ENCODE measurements around the gene SH3GL1.

Gene SH3GL1

GRCh38 chr19:4379383-4380253 lies 20.7 kb downstream of the SH3GL1 start:
- Histone ChIP-seq H3K4me3 (ENCODE audit: low read length) (no peak overlapping the region), H3K4me1 (ENCODE audit: control insufficient read depth, insufficient read depth, low read length) (peaks cover 34% of the 10 kb centered on the region), H3K9ac (ENCODE audit: low read length) (no peak overlapping the region), H3K36me3 (ENCODE audit: control insufficient read depth, insufficient read depth, low read length, severe bottlenecking) (peaks cover 14% of the 10 kb centered on the region), H3K27me3 (replicated peaks; ENCODE audit: control insufficient read depth, insufficient read depth, low read length) (no peaks in the 10 kb centered on the region), H3K9me3 (ENCODE audit: control insufficient read depth, low read length) (no peaks in the 10 kb centered on the region)
- DNase-seq (ENCODE audit: low read depth), result peak; percentile 34

- Histone ChIP-seq H3K36me3 (ENCODE audit: control insufficient read depth, insufficient read depth, low read length, severe bottlenecking) (peaks cover 6% of the 10 kb centered on the region), H3K4me1 (ENCODE audit: control insufficient read depth, insufficient read depth, low read length) (peaks cover 40% of the 10 kb centered on the region), H3K9me3 (ENCODE audit: control insufficient read depth, low read length) (no peaks in the 10 kb centered on the region), H3K27me3 (replicated peaks; ENCODE audit: control insufficient read depth, insufficient read depth, low read length) (no peaks in the 10 kb centered on the region), H3K4me3 (ENCODE audit: low read length) (no peak overlapping the region), H3K9ac (ENCODE audit: low read length) (no peak overlapping the region)
- no peak for DNase-seq (ENCODE audit: low read depth)
Observed at GRCh38 chr19:4378886-4379285, 21.5 kb downstream of the SH3GL1 start.

- Histone ChIP-seq H3K36me3 (ENCODE audit: control insufficient read depth, insufficient read depth, low read length, severe bottlenecking) (no peaks in the 10 kb centered on the region), H3K4me1 (ENCODE audit: control insufficient read depth, insufficient read depth, low read length) (peaks cover 57% of the 10 kb centered on the region), H3K9ac (ENCODE audit: low read length) (peak overlapping the region; percentile 86), H3K9me3 (ENCODE audit: control insufficient read depth, low read length) (no peaks in the 10 kb centered on the region), H3K4me3 (ENCODE audit: low read length) (no peak overlapping the region), H3K27me3 (replicated peaks; ENCODE audit: control insufficient read depth, insufficient read depth, low read length) (no peaks in the 10 kb centered on the region)
- DNase-seq (ENCODE audit: low read depth), result no peak
Observed at GRCh38 chr19:4376991-4377781, 23.2 kb downstream of the SH3GL1 start.

- Histone ChIP-seq H3K4me3 (ENCODE audit: low read length) (no peak overlapping the region), H3K9ac (ENCODE audit: low read length) (peak overlapping the region; percentile 86), H3K4me1 (ENCODE audit: control insufficient read depth, insufficient read depth, low read length) (peaks cover 61% of the 10 kb centered on the region), H3K27me3 (replicated peaks; ENCODE audit: control insufficient read depth, insufficient read depth, low read length) (no peaks in the 10 kb centered on the region), H3K9me3 (ENCODE audit: control insufficient read depth, low read length) (no peaks in the 10 kb centered on the region), H3K36me3 (ENCODE audit: control insufficient read depth, insufficient read depth, low read length, severe bottlenecking) (no peaks in the 10 kb centered on the region)
- no peak for DNase-seq (ENCODE audit: low read depth)
Observed at GRCh38 chr19:4376671-4376990, 23.7 kb downstream of the SH3GL1 start.

- Histone ChIP-seq H3K36me3 (ENCODE audit: control insufficient read depth, insufficient read depth, low read length, severe bottlenecking) (no peaks in the 10 kb centered on the region), H3K4me1 (ENCODE audit: control insufficient read depth, insufficient read depth, low read length) (peaks cover 64% of the 10 kb centered on the region), H3K9me3 (ENCODE audit: control insufficient read depth, low read length) (no peaks in the 10 kb centered on the region), H3K9ac (ENCODE audit: low read length) (peak overlapping the region; percentile 86), H3K27me3 (replicated peaks; ENCODE audit: control insufficient read depth, insufficient read depth, low read length) (no peaks in the 10 kb centered on the region), H3K4me3 (ENCODE audit: low read length) (no peak overlapping the region)
- DNase-seq (ENCODE audit: low read depth), result no peak
Observed at GRCh38 chr19:4376028-4376670, 24.2 kb downstream of the SH3GL1 start.

- DNase-seq (ENCODE audit: low read depth), result peak; percentile 74
- H3K36me3 ChIP-seq (ENCODE audit: control insufficient read depth, insufficient read depth, low read length, severe bottlenecking), result peaks cover 3% of the 10 kb centered on the region
- peak overlapping the region; percentile 86 for H3K9ac ChIP-seq (ENCODE audit: low read length)
- H3K27me3 ChIP-seq (replicated peaks; ENCODE audit: control insufficient read depth, insufficient read depth, low read length), result no peaks in the 10 kb centered on the region
- no peaks in the 10 kb centered on the region for H3K9me3 ChIP-seq (ENCODE audit: control insufficient read depth, low read length)
- H3K4me1 ChIP-seq (ENCODE audit: control insufficient read depth, insufficient read depth, low read length), result peaks cover 72% of the 10 kb centered on the region
- peak overlapping the region; percentile 55 for H3K4me3 ChIP-seq (ENCODE audit: low read length)
Observed at GRCh38 chr19:4375164-4376027, 25.0 kb downstream of the SH3GL1 start.

GRCh38 chr19:4374498-4375163 lies 25.7 kb downstream of the SH3GL1 start:
- H3K9me3 ChIP-seq (ENCODE audit: control insufficient read depth, low read length), result no peaks in the 10 kb centered on the region
- H3K27me3 ChIP-seq (replicated peaks; ENCODE audit: control insufficient read depth, insufficient read depth, low read length), result no peaks in the 10 kb centered on the region
- peaks cover 76% of the 10 kb centered on the region for H3K4me1 ChIP-seq (ENCODE audit: control insufficient read depth, insufficient read depth, low read length)
- DNase-seq (ENCODE audit: low read depth), result peak; percentile 87
- H3K4me3 ChIP-seq (ENCODE audit: low read length), result peak overlapping the region; percentile 55
- H3K9ac ChIP-seq (ENCODE audit: low read length), result peak overlapping the region; percentile 86
- H3K36me3 ChIP-seq (ENCODE audit: control insufficient read depth, insufficient read depth, low read length, severe bottlenecking), result peaks cover 3% of the 10 kb centered on the region

- H3K9me3 ChIP-seq (ENCODE audit: control insufficient read depth, low read length), result no peaks in the 10 kb centered on the region
- peak overlapping the region; percentile 51 for H3K4me3 ChIP-seq (ENCODE audit: low read length)
- peak; percentile 55 for DNase-seq (ENCODE audit: low read depth)
- no peaks in the 10 kb centered on the region for H3K27me3 ChIP-seq (replicated peaks; ENCODE audit: control insufficient read depth, insufficient read depth, low read length)
- H3K4me1 ChIP-seq (ENCODE audit: control insufficient read depth, insufficient read depth, low read length), result peaks cover 80% of the 10 kb centered on the region
- H3K9ac ChIP-seq (ENCODE audit: low read length), result peak overlapping the region; percentile 86
- H3K36me3 ChIP-seq (ENCODE audit: control insufficient read depth, insufficient read depth, low read length, severe bottlenecking), result peaks cover 3% of the 10 kb centered on the region
Observed at GRCh38 chr19:4373601-4374497, 26.5 kb downstream of the SH3GL1 start.

GRCh38 chr19:4373013-4373367 lies 27.4 kb downstream of the SH3GL1 start:
- Histone ChIP-seq H3K4me3 (ENCODE audit: low read length) (no peak overlapping the region), H3K9me3 (ENCODE audit: control insufficient read depth, low read length) (no peaks in the 10 kb centered on the region), H3K27me3 (replicated peaks; ENCODE audit: control insufficient read depth, insufficient read depth, low read length) (no peaks in the 10 kb centered on the region), H3K9ac (ENCODE audit: low read length) (peak overlapping the region; percentile 86), H3K36me3 (ENCODE audit: control insufficient read depth, insufficient read depth, low read length, severe bottlenecking) (peaks cover 3% of the 10 kb centered on the region), H3K4me1 (ENCODE audit: control insufficient read depth, insufficient read depth, low read length) (peaks cover 88% of the 10 kb centered on the region)
- no peak for DNase-seq (ENCODE audit: low read depth)
